OCI-LY1 (cell line): ENCODE measurements around the gene SFXN2.

Experiments
- CTCF ChIP-seq: fragments of 200-600 bp; sonication (generic), shearing (Covaris generic); IDR thresholded peaks from 2 replicates; pipeline ENCODE4 v1.5.1; 2017; ENCODE audit warnings: mild to moderate bottlenecking, antibody characterized with exemption, low read length, moderate library complexity, mixed read lengths
- EZH2 ChIP-seq: fragments of 200-600 bp; sonication (generic), shearing (Covaris generic); IDR thresholded peaks from 2 replicates; pipeline ENCODE4 v1.8.0; 2017; ENCODE audit warnings: borderline replicate concordance, mixed run types, mild to moderate bottlenecking, antibody characterized with exemption, low read length, moderate library complexity, mixed read lengths

DNA sequence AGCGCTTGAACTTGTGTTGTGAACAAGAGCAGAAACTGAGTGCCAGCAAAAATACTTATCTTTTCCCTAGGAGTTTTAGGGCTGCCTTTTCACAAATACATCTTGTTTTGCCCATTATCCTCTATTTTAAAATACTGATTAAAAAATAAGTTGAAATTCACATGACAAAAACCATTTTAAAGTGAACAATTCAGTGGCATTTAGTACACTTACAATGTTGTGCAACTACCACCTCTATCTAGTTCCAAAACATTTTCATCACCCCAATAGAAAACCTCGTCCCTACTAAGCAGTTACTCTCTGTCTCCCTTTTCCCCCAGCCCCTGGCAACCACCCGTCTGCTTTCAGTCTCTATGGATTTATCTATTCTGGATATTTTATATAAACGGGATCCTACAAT, 30.7 kb downstream of the SFXN2 start:
- TF ChIP-seq CTCF (no peak), EZH2 (no peak)
